ENCODE results near the gene BCAT1.
A peak's percentile ranks its signal among the peaks of the same experiment; 100 is the strongest.

Gene BCAT1

GRCh38 chr12:24856541-24856940, 92.4 kb downstream of the BCAT1 start:
- DNase-seq (ENCODE audit: low spot score), result no peak

DNA sequence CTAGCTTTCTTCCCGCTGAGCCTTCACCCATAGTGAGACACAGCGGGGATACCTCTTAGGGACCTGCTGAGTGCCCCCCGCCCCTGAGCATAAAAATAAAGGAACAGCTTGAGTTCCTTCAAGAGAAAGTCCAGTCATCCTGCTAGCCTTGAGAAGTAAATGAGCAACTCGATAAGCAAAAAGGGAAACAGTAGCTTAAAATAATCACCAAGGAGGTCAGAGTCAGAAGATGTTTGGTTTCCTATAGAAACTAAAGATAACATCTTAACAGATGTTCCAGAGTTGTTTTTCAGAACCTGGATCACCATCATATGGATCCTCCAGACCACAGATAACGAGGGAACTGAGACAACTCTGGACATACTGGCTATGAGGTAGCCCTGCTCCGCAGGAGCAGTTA, 94.0 kb downstream of the BCAT1 start:
- no peak for DNase-seq (ENCODE audit: low spot score)

DNA sequence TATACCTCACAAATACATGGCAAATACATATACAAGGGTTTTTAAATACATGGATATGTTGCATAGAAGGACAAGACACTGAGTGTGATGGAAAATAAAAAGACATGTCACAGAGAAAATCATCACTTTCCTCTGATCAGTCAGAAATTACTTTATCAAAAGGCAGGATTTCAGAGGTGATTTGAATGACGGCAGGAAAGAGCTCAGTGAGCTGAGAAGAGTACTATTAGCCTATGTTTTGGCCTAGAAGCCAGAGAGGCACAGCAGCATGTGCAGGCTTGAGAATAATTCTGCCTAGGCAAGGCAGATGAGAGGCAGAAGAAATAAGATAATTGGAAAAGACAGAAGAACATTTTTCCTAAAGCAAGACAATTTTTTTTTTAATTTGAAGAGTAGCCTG, 94.9 kb downstream of the BCAT1 start:
- no peak for DNase-seq (ENCODE audit: low spot score)

GRCh38 chr12:24853588-24853987, 95.3 kb downstream of the BCAT1 start:
- DNase-seq (ENCODE audit: low spot score), result peak; percentile 73

GRCh38 chr12:24853094-24853493, 95.8 kb downstream of the BCAT1 start:
- DNase-seq (ENCODE audit: low spot score), result no peak

GRCh38 chr12:24852420-24852819, 96.5 kb downstream of the BCAT1 start:
- DNase-seq (ENCODE audit: low spot score), result no peak

GRCh38 chr12:24851883-24852282, 97.0 kb downstream of the BCAT1 start:
- peak; percentile 56 for DNase-seq (ENCODE audit: low spot score)

DNA sequence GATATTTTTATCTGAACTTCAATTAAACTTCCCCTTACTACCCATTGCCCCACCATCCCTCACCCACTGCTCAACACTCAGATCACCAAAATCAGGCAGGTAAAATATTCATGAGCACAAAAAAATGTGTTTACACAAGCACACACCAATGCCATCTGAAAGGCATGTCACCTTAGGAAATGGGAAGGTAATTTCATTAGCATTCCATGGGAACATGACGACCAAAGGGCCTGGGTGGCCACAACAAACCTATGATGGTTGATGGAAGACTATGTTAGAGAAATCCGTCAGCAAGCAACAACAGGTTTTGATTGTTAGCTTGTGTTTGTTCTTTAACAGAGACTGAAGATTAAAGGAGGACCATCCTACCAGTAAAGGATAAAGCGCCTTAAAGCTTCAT, 97.6 kb downstream of the BCAT1 start:
- DNase-seq (ENCODE audit: low spot score), result no peak

GRCh38 chr12:24850496-24850895, 98.4 kb downstream of the BCAT1 start:
- no peak for DNase-seq (ENCODE audit: low spot score)

- DNase-seq (ENCODE audit: low spot score), result no peak
Observed at GRCh38 chr12:24848941-24849477, 99.9 kb downstream of the BCAT1 start.

GRCh38 chr12:24846689-24847088, 102.2 kb downstream of the BCAT1 start:
- DNase-seq (ENCODE audit: low spot score), result no peak

DNA sequence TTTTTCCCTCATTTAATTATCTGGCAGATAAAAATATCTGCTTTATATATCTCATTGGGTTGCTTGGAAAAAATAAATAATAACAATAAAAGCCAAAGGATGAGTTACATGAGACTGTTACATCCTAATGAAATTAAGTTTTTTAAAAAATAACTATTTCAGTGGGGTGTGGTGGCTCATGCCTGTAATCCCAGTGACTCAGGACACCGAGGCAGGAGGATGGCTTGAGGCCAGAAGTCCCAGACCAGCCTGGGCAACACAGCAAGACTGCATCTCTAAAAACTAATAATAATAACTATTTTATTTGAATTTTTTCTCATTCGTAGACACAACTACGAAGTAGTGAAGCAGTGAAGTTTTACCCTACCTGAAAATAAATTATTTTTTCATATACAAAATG, 103.3 kb downstream of the BCAT1 start:
- DNase-seq (ENCODE audit: low spot score), result no peak

DNA sequence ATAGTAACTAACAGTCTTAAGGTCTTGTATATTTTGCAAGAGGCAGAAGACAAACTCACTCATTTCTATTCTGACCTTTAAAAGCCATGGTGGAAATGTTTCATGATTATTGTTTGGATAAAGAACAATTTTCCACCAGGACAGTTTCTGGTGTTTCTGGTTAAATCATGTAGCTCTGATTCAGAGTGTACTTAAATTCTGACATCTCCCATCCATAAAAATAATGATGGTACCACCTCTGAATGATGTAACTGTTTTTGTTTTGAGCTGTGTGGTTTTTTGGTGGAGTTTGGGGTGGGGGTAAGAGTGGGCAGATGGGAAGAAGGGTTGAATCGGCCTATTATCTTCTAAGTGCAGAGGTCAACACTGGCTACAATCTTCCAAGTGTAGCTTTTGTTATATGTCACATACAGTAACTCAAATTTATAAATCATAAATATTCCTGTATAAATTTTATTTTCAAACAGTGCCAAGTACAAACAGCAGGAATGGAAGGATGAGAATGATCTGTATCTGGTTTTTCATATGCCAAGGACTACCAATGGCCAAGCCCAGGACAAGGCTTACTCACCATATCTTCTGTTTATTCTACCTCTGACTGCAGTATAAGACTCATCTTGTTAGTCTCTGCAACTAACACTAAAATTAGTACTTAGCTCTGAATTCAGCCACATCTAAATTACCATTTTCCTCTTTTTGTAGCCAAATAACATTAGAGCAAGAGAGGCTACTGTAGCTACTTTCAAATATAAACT, 108.7 kb downstream of the BCAT1 start:
- no peak for DNase-seq (ENCODE audit: low spot score)

DNA sequence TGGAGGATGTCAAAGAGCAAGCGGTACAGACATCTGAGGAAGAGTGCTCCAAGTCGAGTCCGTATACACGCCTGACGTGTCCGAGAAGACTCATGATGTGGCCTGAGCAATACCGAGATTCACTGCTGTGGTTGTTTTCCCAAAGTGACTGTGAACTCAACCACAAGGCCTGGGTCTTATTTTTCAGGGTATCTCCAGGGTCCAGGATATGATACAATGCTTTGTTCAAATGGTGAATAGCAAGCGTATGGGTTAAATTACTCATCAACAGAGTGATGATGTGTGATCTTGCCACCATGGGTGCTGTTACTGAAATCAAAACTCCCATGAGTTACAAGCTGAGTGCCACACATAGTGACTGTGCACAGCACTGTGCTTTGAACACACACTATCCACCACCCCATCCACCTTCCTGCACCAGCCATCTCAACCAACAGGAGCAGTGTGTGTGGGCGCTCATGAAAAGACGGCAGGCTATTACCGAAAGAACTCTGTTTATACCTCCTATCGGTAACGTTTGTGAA, 109.6 kb downstream of the BCAT1 start:
- no peak for DNase-seq (ENCODE audit: low spot score)

DNA sequence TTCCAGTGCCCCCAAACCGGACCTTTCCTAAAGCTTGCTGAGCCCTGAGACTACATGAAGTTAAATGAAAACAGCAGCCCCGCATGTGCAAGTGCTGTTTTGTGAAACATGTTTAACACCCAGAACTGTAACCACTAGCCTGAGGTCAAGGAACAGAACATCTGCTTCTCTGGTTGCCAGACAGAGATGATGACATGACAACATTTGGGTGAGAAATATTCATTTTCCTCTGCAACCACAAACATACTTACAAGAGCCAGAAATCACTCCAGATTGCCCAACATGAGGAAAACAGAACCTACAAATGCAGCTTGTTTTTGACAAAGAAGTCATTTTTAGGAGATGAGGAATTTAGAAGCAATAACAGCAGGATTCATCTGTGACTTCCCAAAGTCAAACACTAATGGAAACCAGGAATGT, 110.4 kb downstream of the BCAT1 start:
- DNase-seq (ENCODE audit: low spot score), result no peak

DNA sequence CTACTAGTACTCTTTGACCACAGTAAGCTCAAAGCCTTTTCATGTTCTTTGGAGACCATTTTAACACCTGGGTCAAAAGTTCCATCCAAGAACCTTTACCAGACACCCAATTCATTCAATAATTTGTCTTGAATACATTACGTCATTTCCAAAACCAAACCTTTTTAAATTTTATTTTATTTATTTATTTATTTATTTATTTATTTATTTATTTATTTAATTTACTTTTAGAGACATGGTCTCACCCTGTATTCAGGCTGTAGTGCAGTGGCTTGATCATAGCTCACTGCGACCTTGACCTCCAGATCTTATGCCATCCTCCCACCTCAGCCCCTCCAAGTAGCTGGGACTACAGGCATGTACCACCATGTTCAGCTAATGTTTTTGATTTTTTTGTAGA, 113.5 kb downstream of the BCAT1 start:
- no peak for DNase-seq (ENCODE audit: low spot score)

GRCh38 chr12:24833513-24833912, 115.4 kb downstream of the BCAT1 start:
- DNase-seq (ENCODE audit: low spot score), result no peak

DNA sequence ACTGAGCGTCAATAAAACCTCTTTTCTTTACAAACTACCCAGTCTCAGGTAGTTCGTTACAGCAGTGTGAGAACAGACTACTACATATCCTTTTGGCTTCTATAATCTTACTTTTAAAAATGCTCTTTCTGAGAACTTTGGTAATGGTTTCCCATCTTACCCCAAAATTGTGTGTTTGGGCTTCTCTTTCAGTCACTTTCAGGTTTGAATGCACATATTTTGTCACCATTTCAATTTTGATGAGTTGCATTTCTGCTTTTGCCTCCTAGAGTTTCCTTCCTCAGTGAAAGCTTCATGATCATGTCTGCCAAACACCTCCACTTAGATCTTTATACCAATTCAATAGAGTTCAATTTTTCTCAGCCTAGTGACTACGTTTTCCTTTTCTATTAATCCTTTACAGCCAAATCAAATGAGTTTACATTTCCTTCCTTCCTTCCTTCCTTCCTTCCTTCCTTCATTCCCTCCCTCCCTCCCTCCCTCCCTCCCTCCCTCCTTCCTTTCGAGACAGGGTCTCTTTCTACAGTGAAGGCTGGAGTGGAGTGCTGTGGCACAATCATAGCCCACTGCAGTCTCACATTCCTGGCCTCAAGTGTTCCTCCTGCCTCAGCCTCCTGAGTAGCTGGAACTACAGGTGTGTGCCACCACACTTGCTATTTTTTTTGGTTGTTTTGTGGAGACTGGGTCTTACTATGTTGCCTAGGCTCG, 124.9 kb downstream of the BCAT1 start:
- no peak for DNase-seq (ENCODE audit: low spot score)

GRCh38 chr12:24822121-24822899, 126.6 kb downstream of the BCAT1 start:
- DNase-seq (ENCODE audit: low spot score), result no peak

DNA sequence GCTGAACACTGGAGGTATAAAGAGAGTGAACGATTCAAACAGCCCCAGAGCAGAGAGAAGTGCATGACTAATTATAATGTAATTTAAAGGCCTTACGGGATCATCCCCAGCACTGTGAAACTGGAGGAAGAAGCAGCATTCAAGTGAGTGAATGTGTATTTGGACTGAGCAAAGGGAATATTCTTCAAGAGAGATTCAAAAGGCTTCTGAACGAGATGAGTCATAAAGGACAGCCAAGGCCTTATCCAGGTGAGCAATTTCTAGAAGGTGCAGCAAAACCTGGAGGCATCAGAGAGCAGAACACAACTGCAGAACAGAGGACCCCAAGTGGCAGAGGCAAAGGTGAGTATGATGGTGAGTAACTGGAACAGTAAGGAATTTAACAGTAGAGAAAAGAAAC, 127.2 kb downstream of the BCAT1 start:
- DNase-seq (ENCODE audit: low spot score), result no peak

- no peak for DNase-seq (ENCODE audit: low spot score)
Observed at GRCh38 chr12:24820872-24821271, 128.0 kb downstream of the BCAT1 start.

DNA sequence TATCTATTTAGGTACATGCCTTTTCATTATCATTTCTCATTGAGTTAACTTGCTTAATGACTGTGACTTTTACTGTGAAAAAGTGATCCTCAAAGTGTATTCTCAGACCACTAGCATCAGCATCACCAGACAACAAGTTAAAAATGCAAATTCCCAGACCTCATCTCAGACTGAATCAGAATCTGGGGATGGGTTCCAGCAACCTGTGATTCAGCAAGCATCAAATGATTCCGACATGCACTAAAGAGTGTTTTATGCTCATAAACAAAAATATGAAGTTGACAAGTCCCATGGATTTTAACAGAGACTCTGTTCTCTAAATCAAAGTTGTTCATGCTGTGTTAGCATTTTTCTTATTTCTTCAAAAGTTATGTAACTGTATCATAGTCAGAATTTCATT, 130.6 kb downstream of the BCAT1 start:
- no peak for DNase-seq (ENCODE audit: low spot score)

GRCh38 chr12:24815114-24815423, 133.8 kb downstream of the BCAT1 start:
- no peak for DNase-seq (ENCODE audit: low spot score)

Data from kidney capillary endothelial cell (primary cell).